ENCODE measurements around the gene PRDM8.
A peak's percentile ranks its signal among the peaks of the same experiment; 100 is the strongest.
"Not testable (repeated sequence)": the region's sequence is repeated elsewhere in the genome, so short reads cannot be mapped to it uniquely, and the experiment has no call there.

Gene PRDM8

GRCh38 chr4:80196922-80197573 is at the start of gene PRDM8:
Gene PRDM8, plus strand, starts transcription at chr4:80197503. Its CDS starts 2,578 bp downstream, at chr4:80200081.
- peak; percentile 94 for DNase-seq

DNA sequence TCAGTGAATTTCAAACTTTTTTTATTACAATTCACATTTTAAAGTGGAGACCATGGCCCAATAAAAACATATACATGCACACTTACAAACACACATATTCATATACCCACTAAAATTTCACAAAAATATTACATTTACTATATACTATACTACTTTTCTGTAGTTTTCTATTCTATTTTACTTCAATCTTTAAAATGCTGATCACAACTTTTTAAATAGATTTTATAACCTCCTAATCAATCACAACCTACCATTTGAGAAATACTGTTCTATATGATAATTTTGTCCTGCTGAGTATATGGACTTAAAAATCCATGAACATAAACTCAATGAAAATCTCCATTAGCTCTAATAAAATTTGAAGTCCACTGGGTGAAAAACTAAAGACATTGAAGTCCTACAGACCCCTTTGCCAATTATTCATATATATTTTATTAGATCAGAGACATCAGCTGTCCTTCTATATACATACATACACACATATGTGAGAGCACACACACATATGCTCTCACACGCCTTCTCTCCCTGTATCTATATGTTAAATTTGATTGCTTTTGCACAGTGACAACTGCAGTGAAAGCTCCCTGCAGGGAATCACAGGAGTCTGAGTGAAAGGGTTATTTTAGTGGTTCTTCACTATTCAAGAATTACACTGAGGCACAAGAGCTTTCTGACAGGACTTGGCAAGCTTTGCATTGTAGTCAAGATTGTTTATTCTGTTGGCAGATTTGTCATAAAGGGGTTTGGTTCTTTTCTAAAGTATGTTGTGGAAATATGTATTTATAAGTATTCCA is 46.7 kb upstream of the PRDM8 start:
- no peak for DNase-seq

DNA sequence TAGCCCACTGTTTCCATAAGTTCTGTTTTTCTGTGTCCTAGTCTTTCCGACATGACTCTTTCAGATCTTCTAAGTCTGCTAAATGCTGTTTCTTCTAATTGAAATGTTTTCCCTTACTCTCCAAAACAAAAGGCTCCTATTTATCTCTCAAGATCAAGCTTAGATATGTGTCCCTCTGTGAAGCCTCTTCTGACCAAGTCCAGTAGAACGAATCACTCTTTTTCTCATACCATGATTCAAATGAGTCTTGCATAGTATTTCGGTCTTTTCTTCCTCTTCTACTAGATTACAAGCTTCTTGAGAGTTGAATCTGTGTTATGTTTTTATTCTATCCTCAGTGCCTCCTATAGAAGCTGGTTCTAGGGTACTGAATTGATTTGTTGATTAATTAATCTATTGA is 45.3 kb upstream of the PRDM8 start:
- DNase-seq = no peak

DNA sequence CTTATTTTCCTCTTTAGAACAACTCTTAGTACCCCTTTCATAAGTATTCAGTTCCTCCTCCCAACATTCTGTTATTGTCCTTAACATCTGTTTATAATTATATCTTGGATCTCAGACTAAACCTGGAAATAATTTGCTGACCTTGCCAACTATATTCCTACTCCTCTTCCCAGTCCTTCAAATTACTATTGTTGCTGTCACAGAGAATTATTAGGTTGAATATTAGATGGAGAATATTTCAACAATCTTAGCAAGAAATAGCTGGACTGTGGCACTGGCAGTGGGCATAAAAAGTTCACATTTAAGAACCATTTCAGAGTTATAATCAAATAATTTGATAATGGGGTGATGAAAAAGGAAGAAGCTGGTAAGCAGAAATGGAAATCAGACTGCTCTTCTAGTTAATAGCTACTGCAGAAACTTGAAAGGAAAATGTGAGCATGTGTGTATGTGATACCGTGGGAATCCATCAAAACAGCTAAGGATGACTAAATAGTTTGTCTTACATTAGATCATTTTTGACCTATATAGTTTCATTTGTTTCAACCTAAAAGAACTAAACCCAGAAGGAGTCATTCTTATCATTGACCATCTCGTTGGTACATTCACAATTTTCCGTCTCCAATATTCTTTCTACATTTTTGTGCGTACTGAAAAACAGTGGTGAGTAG is 43.3 kb upstream of the PRDM8 start:
- no peak for DNase-seq

- DNase-seq = no peak
Observed at GRCh38 chr4:80154545-80154933, 42.8 kb upstream of the PRDM8 start.

GRCh38 chr4:80155316-80155982 is 41.9 kb upstream of the PRDM8 start:
- DNase-seq = no peak

DNA sequence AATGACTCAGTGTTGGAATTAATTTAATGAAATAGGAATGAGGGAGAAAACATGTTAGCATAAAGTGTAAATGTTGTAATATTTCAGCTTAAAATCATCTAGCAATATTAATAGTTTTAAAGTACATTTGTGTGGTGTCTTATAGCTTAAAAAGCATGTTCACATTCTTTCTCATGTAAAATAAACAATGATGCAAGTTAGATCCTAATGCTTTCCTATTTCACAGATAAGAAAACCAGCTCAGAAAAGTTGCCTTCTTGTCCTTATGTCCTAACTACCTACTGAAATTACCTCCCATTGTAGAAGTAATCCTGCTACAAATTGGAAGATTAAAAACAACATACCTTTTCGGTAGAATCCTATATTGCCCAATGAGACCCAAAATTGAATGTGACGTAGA is 40.9 kb upstream of the PRDM8 start:
- no peak for DNase-seq

DNA sequence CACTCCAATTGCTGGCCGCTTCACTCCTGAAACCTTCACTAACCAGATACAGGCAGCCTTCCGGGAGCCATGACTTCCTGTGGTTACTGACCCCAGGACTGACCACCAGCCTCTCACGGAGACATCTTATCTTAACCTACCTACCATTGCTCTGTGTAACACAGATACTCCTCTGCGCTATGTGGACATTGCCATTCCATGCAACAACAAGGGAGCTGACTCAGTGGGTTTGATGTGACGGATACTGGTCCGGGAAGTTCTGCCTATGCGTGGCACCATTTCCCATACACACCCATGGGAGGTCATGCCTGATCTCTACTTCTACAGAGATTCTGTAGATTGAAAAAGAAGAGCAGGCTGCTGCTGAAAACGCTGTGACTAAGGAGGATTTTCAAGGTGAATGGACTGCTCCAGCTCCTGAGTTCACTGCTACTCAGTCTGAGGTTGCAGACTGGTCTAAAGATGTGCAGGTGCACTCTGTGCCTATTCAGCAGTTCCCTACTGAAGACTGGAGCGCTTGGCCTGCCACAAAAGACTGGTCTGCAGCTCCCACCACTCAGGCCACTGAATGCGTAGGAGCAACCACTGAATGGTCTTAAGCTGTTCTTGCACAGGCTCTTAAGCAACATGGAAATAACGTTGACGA is 35.8 kb upstream of the PRDM8 start:
- DNase-seq = no peak

GRCh38 chr4:80162418-80162817 is 34.9 kb upstream of the PRDM8 start:
- no peak for DNase-seq

DNA sequence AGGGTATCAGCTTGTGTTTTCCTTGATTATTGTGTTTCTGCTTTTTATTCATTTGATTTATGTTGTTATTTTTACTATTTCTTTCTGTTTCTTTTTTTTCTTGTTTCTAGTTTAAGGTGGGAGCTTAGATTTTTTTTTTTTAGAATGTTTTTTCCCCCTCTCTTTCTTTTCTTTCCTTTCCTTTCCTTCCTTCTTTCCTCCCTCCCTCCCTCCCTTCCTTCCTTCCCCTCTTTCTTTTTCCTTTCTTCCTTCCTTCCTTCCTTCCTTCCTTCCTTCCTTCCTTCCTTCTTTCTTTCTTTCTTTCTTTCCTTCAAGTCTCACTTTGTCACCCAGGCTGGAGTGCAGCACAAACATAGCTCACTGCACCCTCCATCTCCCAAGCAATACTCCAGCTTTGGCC is 31.4 kb upstream of the PRDM8 start:
- DNase-seq = no peak

- no peak for DNase-seq
Observed at GRCh38 chr4:80171251-80171650, 26.1 kb upstream of the PRDM8 start.

- DNase-seq = no peak
Observed at GRCh38 chr4:80171656-80172055, 25.6 kb upstream of the PRDM8 start.

DNA sequence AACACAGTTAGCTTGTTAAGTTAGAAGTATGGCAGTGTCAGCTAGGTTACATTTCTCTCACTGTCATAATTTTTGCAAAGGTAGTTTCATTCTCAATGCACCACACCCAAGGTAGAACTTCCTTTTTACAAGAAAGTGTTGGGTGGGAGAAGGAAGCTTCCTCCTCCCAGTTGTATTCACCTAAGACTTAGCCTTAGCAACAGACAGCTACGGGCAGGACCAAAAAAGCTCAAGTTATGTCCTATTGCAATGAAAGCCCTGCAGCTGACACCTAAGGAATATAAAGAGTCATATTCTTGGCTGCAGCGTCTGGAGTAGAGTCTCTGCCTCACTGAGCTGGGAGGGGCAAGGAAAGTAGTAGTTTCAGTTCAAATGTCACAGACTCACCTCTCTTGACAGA is 25.1 kb upstream of the PRDM8 start:
- DNase-seq = no peak

DNA sequence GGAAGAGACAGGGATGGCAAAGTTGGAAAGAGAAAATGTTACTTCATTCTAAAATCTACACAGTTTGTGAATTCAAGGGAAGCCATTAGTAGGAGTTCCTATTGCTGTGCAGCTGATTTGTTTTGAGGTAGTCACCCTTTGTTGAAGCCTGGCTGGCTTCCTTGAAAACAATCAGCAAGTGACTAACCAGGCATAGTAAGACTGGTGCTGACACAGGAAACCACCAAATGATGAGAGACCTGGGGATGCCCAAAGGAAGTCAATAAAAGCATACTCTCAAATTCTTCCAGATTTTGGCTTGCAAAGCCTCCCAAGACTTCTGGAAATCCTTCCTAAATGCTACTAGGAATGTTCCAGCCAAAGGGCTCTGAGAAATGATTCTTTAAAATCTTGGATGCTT is 23.9 kb upstream of the PRDM8 start:
- DNase-seq = no peak

GRCh38 chr4:80173841-80174240 is 23.5 kb upstream of the PRDM8 start:
- no peak for DNase-seq

DNA sequence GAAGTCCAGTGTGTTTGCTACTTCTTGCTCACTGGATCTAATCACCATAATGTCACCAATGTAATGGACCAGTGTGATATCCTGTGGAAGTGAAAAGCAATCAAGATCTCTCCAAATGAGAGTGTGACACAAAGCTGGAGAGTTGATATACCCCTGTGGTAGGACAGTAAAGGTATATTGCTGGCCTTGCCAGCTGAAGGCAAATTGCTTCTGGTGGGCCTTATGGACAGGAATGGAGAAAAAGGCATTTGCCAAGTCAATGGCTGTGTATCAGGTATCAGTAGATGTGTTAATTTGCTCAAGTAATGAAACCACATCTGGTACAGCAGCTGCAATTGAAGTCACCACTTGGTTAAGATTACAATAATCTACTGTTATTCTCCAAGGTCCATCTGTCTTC is 19.5 kb upstream of the PRDM8 start:
- DNase-seq = not testable (repeated sequence)

DNA sequence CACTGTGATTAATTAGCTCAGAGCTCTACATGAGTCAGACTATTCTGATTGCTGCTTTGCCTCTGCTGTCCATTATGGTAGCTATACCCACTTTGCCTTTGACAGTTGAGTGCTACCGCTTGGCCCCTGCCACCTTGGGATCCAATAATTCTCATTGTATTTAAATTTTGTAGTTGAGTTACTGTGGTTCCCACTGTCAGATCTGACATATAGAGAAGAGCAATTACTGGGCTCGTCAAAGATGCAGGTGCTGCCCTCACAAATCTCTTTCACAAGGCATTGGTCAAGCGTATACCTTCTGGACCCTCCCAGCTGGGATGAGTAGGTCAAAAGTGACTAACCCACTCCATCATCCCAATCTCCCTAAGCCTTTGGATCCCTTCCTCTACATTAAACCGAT is 18.3 kb upstream of the PRDM8 start:
- DNase-seq = no peak

- no peak for DNase-seq
Observed at GRCh38 chr4:80179637-80180161, 17.6 kb upstream of the PRDM8 start.

- DNase-seq = no peak
Observed at GRCh38 chr4:80180743-80181142, 16.6 kb upstream of the PRDM8 start.

- no peak for DNase-seq
Observed at GRCh38 chr4:80182237-80182866, 15.0 kb upstream of the PRDM8 start.

DNA sequence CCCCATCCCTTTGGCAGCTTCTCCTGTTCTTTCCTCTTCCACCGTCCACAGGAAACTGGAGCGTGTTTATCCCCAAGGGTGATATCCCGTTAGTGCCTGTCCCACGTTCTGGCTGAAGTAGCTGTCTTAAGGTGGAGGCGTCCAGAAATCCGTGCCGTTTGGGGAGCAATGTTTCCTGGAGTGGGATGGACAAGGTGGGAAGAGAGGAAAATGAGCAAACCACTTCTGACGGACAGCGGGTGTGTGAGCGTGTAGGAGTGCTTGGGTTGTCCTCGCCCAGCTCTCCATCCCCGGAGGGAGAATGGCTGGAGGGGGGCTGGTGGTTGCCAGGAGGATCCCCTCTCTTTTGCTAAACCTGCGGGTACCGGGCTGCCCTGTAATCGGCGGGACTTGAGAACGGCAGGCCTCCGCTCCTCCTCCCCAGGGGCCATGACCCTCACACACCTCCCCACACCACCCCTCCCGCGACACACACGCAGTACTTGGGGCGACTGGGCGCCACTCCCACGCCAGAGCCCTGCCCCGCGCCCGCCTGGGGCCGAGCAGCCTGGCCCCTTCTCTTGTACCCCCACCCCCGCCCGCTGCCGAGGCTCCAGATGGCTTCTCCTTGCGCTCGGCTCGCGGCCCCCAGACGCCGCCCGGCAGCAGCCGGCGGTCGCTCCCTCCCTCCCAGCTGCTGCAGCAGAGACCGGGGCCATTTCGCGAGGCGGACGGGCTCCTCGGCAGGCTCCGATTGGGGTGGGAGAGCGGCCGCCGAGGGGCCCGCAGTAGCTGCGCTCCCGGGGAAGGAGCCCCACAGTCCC is 13.9 kb upstream of the PRDM8 start:
- peak; percentile 84 for DNase-seq

All from NCI-H82 (cell line).